Natural killer cell treated with Interleukin-12 subunit alpha and Interleukin-12 subunit beta and Interleukin-15 and Interleukin-18, amount 100 ng/mL, for 72 hours (primary cell): ENCODE measurements around the gene PDE3B. TPM values are rescaled to one million over a fixed set of nuclear protein-coding genes. Genes with fewer than 3 reads are reported as not detected.
"Not testable (repeated sequence)": the region's sequence is repeated elsewhere in the genome, so short reads cannot be mapped to it uniquely, and the experiment has no call there.

Source experiments
- ATAC-seq, 2 donors: fragments of 150-1000 bp; cut with Tn5 transposase in 1 of 2; sonication (Bioruptor Pico), chemical (Tn5 transposase) in 1 of 2; 2 replicates each; pipeline ENCODE4 v1.10.0; 2021
- DNase-seq: peaks from one replicate; pipeline ENCODE4 v3.0.0; 2022; ENCODE audit warnings: low spot score
- H3K27ac Mint-ChIP-seq, 2 donors: 1 replicate in 1 of 2; 2 replicates in 1 of 2; pipeline ENCODE4 v1.8.0; 2022; ENCODE audit warnings: mixed read lengths in 2 of 2, mild to moderate bottlenecking in 1 of 2, moderate library complexity in 1 of 2
- H3K27me3 Mint-ChIP-seq, 2 donors: 1 replicate in 1 of 2; 2 replicates in 1 of 2; pipeline ENCODE4 v1.8.0; 2022; ENCODE audit warnings: mixed read lengths in 2 of 2
- H3K36me3 Mint-ChIP-seq: one replicate; pipeline ENCODE4 v1.8.0; 2022; ENCODE audit warnings: mixed read lengths
- H3K4me1 Mint-ChIP-seq, 2 donors: 1 replicate in 1 of 2; 2 replicates in 1 of 2; pipeline ENCODE4 v1.8.0; 2022; ENCODE audit warnings: low read depth in 2 of 2, mixed read lengths in 2 of 2, mild to moderate bottlenecking in 1 of 2
- H3K4me3 Mint-ChIP-seq: one replicate; pipeline ENCODE4 v1.8.0; 2022; ENCODE audit warnings: mixed read lengths
- H3K9me3 Mint-ChIP-seq: 2 replicates; pipeline ENCODE4 v1.8.0; 2022; ENCODE audit warnings: mixed read lengths
- total RNA-seq, 2 donors: library from RNA; stranded (reverse); gene quantifications; one replicate each; pipeline ENCODE4 v1.2.3, GENCODE V29; 2022

PDE3B gene
- 10 to 100 TPM; 17.7 to 56.8 TPM for total RNA-seq

GRCh38 chr11:14643697-14644225 is at the start of gene PDE3B:
Gene PDE3B (plus strand): TSS chr11:14643804. CDS start chr11:14644076, 272 bp downstream.
- peak; percentile 93 to 94 for ATAC-seq
- Mint-ChIP-seq H3K36me3 (peaks cover 18% of the 10 kb centered on the region), H3K4me1 (peaks cover 20 to 35% of the 10 kb centered on the region in 2 donors)

GRCh38 chr11:14595261-14595660 is 48.3 kb upstream of the PDE3B start:
- DNase-seq, H3K9me3 Mint-ChIP-seq, ATAC-seq, H3K27me3 Mint-ChIP-seq, H3K4me3 Mint-ChIP-seq: not testable (repeated sequence)
- H3K27ac Mint-ChIP-seq = peak overlapping the region; percentile 33 to 47
- H3K4me1 Mint-ChIP-seq = peaks cover 9 to 25% of the 10 kb centered on the region in 2 donors
- peaks cover 40% of the 10 kb centered on the region for H3K36me3 Mint-ChIP-seq

More at GRCh38 chr11:14643697-14644225, at the start of gene PDE3B:
- peak within 1 kb of the TSS; percentile 89 for H3K4me3 Mint-ChIP-seq
- DNase-seq = peak; percentile 87
- H3K27ac Mint-ChIP-seq = peak within 1 kb of the TSS; percentile 57 to 76
- H3K27me3 Mint-ChIP-seq = peaks cover 0 to 6% of the 10 kb centered on the region in 2 donors
- H3K9me3 Mint-ChIP-seq = no peaks in the 10 kb centered on the region

GRCh38 chr11:14607713-14608112 is 35.9 kb upstream of the PDE3B start:
- H3K27me3 Mint-ChIP-seq = no peaks in the 10 kb centered on the region
- H3K27ac Mint-ChIP-seq = no peak overlapping the region
- H3K9me3 Mint-ChIP-seq = peaks cover 3% of the 10 kb centered on the region
- no peak overlapping the region for H3K4me3 Mint-ChIP-seq
- ATAC-seq (no peak), DNase-seq (no peak)
- H3K4me1 Mint-ChIP-seq = peaks cover 12 to 17% of the 10 kb centered on the region in 2 donors
- peaks cover 44% of the 10 kb centered on the region for H3K36me3 Mint-ChIP-seq

DNA sequence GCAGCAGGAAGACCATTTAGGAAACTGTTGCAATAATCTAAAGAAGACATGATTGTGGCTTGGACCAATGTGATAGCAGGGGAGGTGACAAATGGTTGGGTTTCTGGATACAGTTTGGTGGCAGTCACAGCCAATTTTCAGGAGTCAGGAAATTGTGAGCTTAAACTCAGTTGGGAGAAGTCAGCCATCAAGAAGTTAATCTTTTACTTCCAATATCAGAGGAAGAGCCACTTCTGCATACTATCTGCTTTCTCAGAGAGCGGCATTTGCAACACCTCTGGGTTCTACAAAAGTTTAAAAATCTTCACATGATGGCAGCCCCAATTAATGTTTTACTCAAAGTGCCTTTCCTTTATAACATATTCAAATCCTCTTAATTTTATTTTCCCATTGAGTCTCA is 33.7 kb upstream of the PDE3B start:
- peaks cover 40% of the 10 kb centered on the region for H3K36me3 Mint-ChIP-seq
- H3K27me3 Mint-ChIP-seq = no peaks in the 10 kb centered on the region
- peaks cover 20 to 26% of the 10 kb centered on the region in 2 donors for H3K4me1 Mint-ChIP-seq
- ATAC-seq = no peak
- no peak overlapping the region for H3K4me3 Mint-ChIP-seq
- DNase-seq = no peak
- peaks cover 3% of the 10 kb centered on the region for H3K9me3 Mint-ChIP-seq
- no peak overlapping the region for H3K27ac Mint-ChIP-seq

- Mint-ChIP-seq H3K9me3 (peaks cover 3% of the 10 kb centered on the region), H3K36me3 (peaks cover 29% of the 10 kb centered on the region), H3K4me1 (peaks cover 29 to 36% of the 10 kb centered on the region in 2 donors), H3K27ac (peak overlapping the region; percentile 19 to 49), H3K4me3 (peak overlapping the region; percentile 54), H3K27me3 (no peaks in the 10 kb centered on the region)
- no peak for DNase-seq
- peak; percentile 79 to 93 for ATAC-seq
Observed at GRCh38 chr11:14611939-14612338, 31.7 kb upstream of the PDE3B start.

DNA sequence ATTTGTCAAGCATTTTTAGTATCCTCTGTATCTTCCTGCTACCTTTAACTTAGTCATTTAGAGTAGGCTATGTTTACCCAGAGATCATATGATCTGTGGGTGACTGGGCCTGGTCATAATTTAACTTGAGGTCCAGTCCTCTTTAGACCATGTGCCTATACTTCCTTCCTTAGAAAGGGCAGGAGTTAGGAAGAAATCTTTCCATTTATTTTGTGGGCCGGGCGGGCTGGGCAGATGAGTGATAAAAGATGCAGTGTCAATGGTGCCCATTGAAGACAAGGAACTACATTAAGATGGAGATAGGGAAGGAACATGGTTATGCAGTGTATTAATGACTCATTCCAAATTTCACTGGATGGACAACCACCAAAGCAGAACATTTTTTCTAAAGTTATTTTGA is 30.9 kb upstream of the PDE3B start:
- peaks cover 23% of the 10 kb centered on the region for H3K36me3 Mint-ChIP-seq
- H3K9me3 Mint-ChIP-seq = no peaks in the 10 kb centered on the region
- no peak overlapping the region for H3K27ac Mint-ChIP-seq
- DNase-seq (no peak), ATAC-seq (no peak)
- H3K4me1 Mint-ChIP-seq = peaks cover 29 to 32% of the 10 kb centered on the region in 2 donors
- H3K4me3 Mint-ChIP-seq = no peak overlapping the region
- H3K27me3 Mint-ChIP-seq = no peaks in the 10 kb centered on the region

- Mint-ChIP-seq H3K27ac (peak overlapping the region; percentile 31 to 32), H3K36me3 (peaks cover 18% of the 10 kb centered on the region), H3K9me3 (no peaks in the 10 kb centered on the region), H3K4me1 (peaks cover 29 to 34% of the 10 kb centered on the region in 2 donors), H3K4me3 (peak overlapping the region; percentile 43), H3K27me3 (no peaks in the 10 kb centered on the region)
- ATAC-seq = no peak
- no peak for DNase-seq
Observed at GRCh38 chr11:14614091-14614622, 29.4 kb upstream of the PDE3B start.

- no peak for ATAC-seq
- H3K36me3 Mint-ChIP-seq = no peaks in the 10 kb centered on the region
Observed at GRCh38 chr11:14617241-14618027, 26.2 kb upstream of the PDE3B start.

GRCh38 chr11:14618060-14618459 is 25.5 kb upstream of the PDE3B start:
- no peaks in the 10 kb centered on the region for H3K9me3 Mint-ChIP-seq
- DNase-seq (no peak), ATAC-seq (no peak)
- no peak overlapping the region for H3K4me3 Mint-ChIP-seq
- H3K27ac Mint-ChIP-seq = no peak overlapping the region
- H3K27me3 Mint-ChIP-seq = no peaks in the 10 kb centered on the region
- H3K36me3 Mint-ChIP-seq = no peaks in the 10 kb centered on the region
- H3K4me1 Mint-ChIP-seq = peaks cover 21 to 22% of the 10 kb centered on the region in 2 donors

More at GRCh38 chr11:14617241-14618027, 26.2 kb upstream of the PDE3B start:
- Mint-ChIP-seq H3K4me1 (peaks cover 17 to 21% of the 10 kb centered on the region in 2 donors), H3K4me3 (no peak overlapping the region), H3K27me3 (no peaks in the 10 kb centered on the region), H3K9me3 (no peaks in the 10 kb centered on the region), H3K27ac (no peak overlapping the region)
- DNase-seq = no peak

DNA sequence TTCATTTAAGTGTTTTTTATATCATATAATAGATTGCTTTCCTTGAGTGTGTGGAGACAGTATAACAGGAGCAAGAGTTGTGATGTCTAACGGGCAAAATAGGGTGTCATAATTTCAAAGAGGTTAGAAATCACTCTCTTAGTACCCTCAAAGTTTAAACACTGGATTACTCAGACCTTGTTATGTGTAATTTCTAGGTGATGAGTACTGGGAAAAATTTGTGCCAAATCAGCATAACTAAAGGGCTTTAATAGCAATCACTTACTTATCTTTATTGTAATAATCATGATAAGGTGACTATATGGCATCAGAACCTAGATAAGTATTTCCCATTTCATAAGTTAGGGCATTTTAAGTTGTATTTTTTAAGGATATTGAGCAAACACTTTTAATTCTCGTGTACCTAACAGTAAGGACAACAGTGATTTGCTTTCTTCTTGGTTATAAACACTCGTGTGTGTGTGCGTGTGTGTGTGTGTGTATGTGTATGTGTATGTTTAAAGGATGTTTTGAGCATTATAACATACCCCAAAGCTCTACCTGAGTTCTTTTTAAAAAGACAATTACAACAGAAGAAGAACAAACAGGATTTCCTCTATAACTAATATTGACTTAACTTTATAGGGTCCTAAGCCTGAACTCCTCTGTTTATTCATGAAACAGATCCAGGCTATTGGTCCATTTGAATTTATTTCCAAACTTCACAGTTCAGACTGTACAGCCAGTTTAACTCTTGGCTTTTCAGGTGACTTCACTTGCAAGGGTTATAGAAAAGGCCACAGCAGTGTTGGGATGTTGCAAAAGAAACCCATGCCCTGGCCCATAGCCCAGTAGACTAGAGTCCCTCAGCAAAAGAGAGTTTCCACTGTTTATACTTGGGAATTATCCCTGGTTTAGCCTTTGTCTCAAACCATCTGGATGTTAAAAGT is 23.7 kb upstream of the PDE3B start:
- DNase-seq = no peak
- Mint-ChIP-seq H3K27me3 (no peaks in the 10 kb centered on the region), H3K36me3 (no peaks in the 10 kb centered on the region), H3K9me3 (no peaks in the 10 kb centered on the region), H3K4me3 (no peak overlapping the region), H3K27ac (no peak overlapping the region), H3K4me1 (peaks cover 13 to 17% of the 10 kb centered on the region in 2 donors)
- ATAC-seq = no peak

DNA sequence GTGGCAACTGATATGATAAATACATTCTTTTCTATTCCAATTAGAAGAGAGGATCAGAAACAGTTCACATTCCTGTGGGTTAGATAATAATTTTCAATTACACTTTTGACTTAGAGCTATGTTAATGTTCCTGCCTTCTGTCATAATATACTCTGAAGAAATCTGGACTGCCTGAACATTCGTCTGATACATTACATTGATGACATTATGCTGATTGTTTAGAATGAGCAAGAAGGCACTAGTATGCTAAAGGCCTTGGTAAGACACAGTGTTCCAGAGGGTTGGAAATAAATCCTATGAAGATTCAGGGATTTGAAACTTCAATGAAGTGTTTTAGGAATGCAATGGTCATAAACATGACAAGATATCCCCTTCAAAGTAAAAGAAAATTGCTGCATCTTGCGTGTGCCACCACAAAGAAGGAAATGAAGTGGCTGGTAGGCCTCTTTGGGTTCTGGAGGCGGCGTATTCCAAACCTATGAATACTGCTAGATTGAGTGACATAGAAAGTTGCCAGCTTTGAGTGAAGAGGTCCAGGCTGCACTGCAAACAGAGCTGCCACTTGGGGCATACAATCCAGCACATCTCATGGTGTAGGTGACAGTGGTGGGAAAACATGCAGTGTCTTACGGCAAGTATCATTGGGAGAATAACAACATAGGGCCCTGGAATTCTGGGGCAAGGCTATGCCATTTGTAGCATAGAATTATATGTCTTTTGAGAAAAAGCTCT is 21.2 kb upstream of the PDE3B start:
- Mint-ChIP-seq H3K36me3 (no peaks in the 10 kb centered on the region), H3K4me3 (no peak overlapping the region), H3K27me3 (no peaks in the 10 kb centered on the region), H3K4me1 (peaks cover 7 to 13% of the 10 kb centered on the region in 2 donors), H3K9me3 (no peaks in the 10 kb centered on the region), H3K27ac (no peak overlapping the region)
- DNase-seq (no peak), ATAC-seq (no peak)

DNA sequence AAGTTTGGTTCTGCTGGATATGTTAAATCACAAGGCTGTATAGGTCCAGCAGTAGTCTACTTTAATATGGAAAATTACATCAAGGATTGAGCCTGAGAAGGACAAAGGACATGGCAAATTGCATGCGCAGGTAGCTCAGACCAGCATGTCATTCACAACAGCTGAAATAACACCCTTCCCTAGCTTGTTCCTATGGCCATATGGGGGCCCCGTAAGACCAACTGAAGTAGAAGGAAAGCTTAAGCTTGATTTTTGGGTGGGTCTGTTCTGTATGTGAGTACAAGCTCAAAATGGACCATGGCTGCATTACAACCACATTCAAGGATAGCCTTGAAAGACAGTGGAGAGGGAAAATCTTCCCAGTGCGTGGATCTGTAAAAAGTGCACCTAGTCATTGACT is 20.6 kb upstream of the PDE3B start:
- no peak overlapping the region for H3K4me3 Mint-ChIP-seq
- H3K27me3 Mint-ChIP-seq = no peaks in the 10 kb centered on the region
- H3K4me1 Mint-ChIP-seq = peaks cover 6 to 13% of the 10 kb centered on the region in 2 donors
- no peaks in the 10 kb centered on the region for H3K9me3 Mint-ChIP-seq
- H3K27ac Mint-ChIP-seq = no peak overlapping the region
- no peaks in the 10 kb centered on the region for H3K36me3 Mint-ChIP-seq
- no peak for ATAC-seq
- DNase-seq = no peak
